ENCODE measurements around the gene DOLK.

- TF ChIP-seq CTCF (optimal IDR thresholded peaks at IDR 0.05 in 1 of 3, IDR thresholded peaks at IDR 0.05 in 1 of 3, conservative IDR thresholded peaks at IDR 0.05 in 1 of 3; ENCODE audit: extremely low read depth in 1 of 3, insufficient read depth in 2 of 3, low read length in 3 of 3) (no peak), EZH2 (IDR thresholded peaks at IDR 0.05; ENCODE audit: low read length) (no peak)
These were observed 41.4 kb downstream of the DOLK start for GRCh38 chr9:128905964-128906363.

Measured in keratinocyte (primary cell).